ENCODE measurements around the gene GSTT2B.

DNA sequence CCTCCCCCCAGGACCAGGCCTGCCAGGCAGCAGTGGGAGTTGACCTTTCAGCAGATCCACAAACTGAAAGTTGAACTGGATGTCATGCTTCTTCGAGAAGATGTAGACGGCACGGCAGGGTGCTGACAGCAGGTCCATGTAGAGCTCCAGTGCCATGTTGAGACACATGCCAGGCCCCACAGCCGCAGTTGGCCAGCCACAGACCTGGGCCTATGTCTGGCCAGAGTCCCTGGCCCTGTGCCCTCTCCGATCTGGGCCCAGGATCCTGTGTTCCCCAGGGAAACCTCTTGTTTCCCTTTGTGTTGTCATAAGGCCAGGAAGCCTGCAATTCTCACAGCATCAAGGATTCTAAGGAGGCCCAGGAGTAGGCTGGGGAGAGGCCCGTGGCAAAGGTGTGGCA, 44.2 kb upstream of the GSTT2B start, which contains the start of gene GSTT4:
- no peak for TF ChIP-seq EZH2 (IDR thresholded peaks at IDR 0.05; ENCODE audit: insufficient read depth, low read length)
- TF ChIP-seq, protein P1, sequence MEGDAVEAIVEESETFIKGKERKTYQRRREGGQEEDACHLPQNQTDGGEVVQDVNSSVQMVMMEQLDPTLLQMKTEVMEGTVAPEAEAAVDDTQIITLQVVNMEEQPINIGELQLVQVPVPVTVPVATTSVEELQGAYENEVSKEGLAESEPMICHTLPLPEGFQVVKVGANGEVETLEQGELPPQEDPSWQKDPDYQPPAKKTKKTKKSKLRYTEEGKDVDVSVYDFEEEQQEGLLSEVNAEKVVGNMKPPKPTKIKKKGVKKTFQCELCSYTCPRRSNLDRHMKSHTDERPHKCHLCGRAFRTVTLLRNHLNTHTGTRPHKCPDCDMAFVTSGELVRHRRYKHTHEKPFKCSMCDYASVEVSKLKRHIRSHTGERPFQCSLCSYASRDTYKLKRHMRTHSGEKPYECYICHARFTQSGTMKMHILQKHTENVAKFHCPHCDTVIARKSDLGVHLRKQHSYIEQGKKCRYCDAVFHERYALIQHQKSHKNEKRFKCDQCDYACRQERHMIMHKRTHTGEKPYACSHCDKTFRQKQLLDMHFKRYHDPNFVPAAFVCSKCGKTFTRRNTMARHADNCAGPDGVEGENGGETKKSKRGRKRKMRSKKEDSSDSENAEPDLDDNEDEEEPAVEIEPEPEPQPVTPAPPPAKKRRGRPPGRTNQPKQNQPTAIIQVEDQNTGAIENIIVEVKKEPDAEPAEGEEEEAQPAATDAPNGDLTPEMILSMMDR (IDR thresholded peaks at IDR 0.05; ENCODE audit: insufficient read depth, low read depth, low read length), result no peak
